ENCODE data around the gene SPATS2L.

DNA sequence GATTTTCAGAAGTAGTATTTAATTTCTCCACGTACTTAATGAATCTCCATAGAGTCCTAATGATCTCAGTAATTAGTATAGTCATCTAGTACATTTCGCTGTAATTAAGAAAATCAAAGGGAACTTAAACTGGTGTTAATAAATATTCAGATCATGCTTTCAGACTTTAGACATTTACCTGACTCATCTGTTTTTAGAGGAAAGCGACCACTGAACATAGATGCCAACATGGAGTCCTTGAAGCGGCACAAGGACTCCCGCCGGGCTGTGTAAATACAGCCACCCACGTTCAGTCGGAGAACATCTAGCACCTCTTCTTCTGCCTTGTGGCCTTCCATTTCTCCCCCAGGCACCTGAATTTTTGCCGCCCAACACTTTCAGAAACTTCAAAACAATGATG lies 200.2 kb downstream of the SPATS2L start:
- TF ChIP-seq, protein P1, sequence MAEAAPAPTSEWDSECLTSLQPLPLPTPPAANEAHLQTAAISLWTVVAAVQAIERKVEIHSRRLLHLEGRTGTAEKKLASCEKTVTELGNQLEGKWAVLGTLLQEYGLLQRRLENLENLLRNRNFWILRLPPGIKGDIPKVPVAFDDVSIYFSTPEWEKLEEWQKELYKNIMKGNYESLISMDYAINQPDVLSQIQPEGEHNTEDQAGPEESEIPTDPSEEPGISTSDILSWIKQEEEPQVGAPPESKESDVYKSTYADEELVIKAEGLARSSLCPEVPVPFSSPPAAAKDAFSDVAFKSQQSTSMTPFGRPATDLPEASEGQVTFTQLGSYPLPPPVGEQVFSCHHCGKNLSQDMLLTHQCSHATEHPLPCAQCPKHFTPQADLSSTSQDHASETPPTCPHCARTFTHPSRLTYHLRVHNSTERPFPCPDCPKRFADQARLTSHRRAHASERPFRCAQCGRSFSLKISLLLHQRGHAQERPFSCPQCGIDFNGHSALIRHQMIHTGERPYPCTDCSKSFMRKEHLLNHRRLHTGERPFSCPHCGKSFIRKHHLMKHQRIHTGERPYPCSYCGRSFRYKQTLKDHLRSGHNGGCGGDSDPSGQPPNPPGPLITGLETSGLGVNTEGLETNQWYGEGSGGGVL (tag by site-specific recombination; IDR thresholded peaks at IDR 0.05) = no peak
- TF ChIP-seq, protein P2, sequence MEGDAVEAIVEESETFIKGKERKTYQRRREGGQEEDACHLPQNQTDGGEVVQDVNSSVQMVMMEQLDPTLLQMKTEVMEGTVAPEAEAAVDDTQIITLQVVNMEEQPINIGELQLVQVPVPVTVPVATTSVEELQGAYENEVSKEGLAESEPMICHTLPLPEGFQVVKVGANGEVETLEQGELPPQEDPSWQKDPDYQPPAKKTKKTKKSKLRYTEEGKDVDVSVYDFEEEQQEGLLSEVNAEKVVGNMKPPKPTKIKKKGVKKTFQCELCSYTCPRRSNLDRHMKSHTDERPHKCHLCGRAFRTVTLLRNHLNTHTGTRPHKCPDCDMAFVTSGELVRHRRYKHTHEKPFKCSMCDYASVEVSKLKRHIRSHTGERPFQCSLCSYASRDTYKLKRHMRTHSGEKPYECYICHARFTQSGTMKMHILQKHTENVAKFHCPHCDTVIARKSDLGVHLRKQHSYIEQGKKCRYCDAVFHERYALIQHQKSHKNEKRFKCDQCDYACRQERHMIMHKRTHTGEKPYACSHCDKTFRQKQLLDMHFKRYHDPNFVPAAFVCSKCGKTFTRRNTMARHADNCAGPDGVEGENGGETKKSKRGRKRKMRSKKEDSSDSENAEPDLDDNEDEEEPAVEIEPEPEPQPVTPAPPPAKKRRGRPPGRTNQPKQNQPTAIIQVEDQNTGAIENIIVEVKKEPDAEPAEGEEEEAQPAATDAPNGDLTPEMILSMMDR (tag by site-specific recombination; IDR thresholded peaks at IDR 0.05) = no peak
- TF ChIP-seq, protein P3, sequence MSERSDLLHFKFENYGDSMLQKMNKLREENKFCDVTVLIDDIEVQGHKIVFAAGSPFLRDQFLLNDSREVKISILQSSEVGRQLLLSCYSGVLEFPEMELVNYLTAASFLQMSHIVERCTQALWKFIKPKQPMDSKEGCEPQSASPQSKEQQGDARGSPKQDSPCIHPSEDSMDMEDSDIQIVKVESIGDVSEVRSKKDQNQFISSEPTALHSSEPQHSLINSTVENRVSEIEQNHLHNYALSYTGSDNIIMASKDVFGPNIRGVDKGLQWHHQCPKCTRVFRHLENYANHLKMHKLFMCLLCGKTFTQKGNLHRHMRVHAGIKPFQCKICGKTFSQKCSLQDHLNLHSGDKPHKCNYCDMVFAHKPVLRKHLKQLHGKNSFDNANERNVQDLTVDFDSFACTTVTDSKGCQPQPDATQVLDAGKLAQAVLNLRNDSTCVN (tag by site-specific recombination; optimal IDR thresholded peaks at IDR 0.05) = no peak
- TF ChIP-seq ZNF658 (tag by site-specific recombination; IDR thresholded peaks at IDR 0.05) = no peak
- TF ChIP-seq MYNN (tag by site-specific recombination; IDR thresholded peaks at IDR 0.05; ENCODE audit: borderline replicate concordance) = no peak
- TF ChIP-seq, protein P4, sequence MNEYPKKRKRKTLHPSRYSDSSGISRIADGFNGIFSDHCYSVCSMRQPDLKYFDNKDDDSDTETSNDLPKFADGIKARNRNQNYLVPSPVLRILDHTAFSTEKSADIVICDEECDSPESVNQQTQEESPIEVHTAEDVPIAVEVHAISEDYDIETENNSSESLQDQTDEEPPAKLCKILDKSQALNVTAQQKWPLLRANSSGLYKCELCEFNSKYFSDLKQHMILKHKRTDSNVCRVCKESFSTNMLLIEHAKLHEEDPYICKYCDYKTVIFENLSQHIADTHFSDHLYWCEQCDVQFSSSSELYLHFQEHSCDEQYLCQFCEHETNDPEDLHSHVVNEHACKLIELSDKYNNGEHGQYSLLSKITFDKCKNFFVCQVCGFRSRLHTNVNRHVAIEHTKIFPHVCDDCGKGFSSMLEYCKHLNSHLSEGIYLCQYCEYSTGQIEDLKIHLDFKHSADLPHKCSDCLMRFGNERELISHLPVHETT (tag by site-specific recombination; IDR thresholded peaks at IDR 0.05) = no peak
- no peak for TF ChIP-seq ZNF548 (tag by site-specific recombination; IDR thresholded peaks at IDR 0.05)
- TF ChIP-seq ZBTB21 (tag by site-specific recombination; IDR thresholded peaks at IDR 0.05) = no peak
- no peak for TF ChIP-seq KLF7 (tag by site-specific recombination; IDR thresholded peaks at IDR 0.05; ENCODE audit: borderline replicate concordance)
- TF ChIP-seq SP2 (tag by site-specific recombination; IDR thresholded peaks at IDR 0.05) = no peak
- TF ChIP-seq GLIS2 (tag by site-specific recombination; IDR thresholded peaks at IDR 0.05) = no peak
- TF ChIP-seq, protein P5, sequence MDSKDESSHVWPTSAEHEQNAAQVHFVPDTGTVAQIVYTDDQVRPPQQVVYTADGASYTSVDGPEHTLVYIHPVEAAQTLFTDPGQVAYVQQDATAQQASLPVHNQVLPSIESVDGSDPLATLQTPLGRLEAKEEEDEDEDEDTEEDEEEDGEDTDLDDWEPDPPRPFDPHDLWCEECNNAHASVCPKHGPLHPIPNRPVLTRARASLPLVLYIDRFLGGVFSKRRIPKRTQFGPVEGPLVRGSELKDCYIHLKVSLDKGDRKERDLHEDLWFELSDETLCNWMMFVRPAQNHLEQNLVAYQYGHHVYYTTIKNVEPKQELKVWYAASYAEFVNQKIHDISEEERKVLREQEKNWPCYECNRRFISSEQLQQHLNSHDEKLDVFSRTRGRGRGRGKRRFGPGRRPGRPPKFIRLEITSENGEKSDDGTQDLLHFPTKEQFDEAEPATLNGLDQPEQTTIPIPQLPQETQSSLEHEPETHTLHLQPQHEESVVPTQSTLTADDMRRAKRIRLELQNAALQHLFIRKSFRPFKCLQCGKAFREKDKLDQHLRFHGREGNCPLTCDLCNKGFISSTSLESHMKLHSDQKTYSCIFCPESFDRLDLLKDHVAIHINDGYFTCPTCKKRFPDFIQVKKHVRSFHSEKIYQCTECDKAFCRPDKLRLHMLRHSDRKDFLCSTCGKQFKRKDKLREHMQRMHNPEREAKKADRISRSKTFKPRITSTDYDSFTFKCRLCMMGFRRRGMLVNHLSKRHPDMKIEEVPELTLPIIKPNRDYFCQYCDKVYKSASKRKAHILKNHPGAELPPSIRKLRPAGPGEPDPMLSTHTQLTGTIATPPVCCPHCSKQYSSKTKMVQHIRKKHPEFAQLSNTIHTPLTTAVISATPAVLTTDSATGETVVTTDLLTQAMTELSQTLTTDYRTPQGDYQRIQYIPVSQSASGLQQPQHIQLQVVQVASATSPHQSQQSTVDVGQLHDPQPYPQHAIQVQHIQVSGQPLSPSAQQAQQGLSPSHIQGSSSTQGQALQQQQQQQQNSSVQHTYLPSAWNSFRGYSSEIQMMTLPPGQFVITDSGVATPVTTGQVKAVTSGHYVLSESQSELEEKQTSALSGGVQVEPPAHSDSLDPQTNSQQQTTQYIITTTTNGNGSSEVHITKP (tag by site-specific recombination; IDR thresholded peaks at IDR 0.05) = no peak
- TF ChIP-seq ZNF510 (tag by site-specific recombination; IDR thresholded peaks at IDR 0.05; ENCODE audit: insufficient replicate concordance) = no peak

All from HEK293 (cell line).